ENCODE results near the gene STRN.

DNA sequence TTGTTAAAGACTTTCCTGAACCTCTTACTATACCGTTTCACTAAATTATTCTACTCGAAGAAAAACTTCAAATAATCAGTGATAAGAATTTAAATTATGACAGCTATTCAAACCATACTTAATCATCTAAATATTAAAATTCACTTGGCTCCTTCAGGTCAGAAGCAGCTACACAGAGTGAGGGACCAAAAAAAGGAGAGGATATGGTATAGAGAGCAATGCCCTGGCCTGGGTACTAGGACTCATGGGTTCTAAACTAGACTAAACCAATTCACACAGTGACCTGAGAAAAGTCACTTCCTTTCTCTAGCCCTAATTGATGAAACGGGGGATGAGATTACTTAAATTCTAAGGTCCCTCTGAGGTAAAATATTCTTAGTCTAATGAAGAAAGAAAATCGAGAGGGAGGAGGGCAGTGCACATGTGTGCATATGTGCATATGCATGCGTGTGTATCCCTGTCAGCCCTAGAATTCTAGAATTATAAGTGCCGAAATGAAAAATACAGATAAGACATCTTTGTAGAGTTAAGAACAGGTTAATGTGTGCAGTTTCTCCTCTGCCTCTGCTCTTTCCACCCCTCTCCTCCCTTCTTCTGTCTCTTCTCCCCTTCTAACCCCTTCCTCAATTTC, 11.2 kb downstream of the STRN start:
- TF ChIP-seq, protein P1, sequence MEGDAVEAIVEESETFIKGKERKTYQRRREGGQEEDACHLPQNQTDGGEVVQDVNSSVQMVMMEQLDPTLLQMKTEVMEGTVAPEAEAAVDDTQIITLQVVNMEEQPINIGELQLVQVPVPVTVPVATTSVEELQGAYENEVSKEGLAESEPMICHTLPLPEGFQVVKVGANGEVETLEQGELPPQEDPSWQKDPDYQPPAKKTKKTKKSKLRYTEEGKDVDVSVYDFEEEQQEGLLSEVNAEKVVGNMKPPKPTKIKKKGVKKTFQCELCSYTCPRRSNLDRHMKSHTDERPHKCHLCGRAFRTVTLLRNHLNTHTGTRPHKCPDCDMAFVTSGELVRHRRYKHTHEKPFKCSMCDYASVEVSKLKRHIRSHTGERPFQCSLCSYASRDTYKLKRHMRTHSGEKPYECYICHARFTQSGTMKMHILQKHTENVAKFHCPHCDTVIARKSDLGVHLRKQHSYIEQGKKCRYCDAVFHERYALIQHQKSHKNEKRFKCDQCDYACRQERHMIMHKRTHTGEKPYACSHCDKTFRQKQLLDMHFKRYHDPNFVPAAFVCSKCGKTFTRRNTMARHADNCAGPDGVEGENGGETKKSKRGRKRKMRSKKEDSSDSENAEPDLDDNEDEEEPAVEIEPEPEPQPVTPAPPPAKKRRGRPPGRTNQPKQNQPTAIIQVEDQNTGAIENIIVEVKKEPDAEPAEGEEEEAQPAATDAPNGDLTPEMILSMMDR (IDR thresholded peaks at IDR 0.05) = no peak
- no peak for TF ChIP-seq POLR2A (IDR thresholded peaks at IDR 0.05)
